Left hindlimb (tissue), 1 donor: ENCODE measurements around the gene MRPL11.

Experiments used
- DNase-seq: peaks from one replicate; pipeline ENCODE4 v3.0.0-alpha.2; 2018

The MRPL11 gene

DNA sequence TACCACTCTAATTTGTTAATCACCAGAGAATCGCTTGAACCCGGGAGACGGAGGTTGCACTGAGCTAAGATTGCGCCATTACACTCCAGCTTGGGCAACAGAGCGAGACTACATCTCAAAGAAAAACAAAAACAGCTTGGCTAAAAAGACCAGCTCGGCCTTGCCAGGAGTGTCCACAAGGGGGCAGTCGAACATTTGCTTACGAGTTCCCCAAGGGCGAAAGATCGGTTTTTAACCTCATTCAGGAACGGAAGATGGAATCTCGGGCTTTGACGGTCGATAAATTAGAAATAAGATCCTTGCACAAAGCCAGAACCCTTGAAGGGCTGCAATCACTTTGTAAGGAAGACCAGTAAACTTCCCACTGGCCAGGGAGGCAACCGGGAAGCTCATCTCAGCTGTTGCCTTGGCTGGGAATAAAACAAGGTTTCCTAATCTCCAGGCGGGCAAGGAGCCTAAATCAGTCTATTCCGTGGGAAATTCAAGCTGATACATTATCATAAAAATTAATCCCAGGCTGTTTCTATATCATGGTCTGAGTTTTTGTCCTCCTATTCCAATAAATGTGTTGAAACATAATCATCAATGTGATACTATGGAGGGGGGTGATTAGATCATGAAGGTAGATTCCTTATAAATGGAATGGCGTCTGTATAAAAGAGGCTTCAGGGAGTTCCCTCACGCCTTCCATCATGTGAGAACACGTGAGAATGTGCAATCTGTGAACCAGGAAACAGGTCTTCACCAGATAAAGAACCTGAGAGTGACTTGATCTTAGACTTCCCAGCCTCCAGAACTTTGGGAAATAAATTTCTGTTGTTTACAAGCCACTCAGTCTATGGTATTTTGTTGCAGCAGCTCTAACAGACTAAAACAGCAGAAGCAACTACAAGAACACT is 52.2 kb downstream of the MRPL11 start:
- DNase-seq = peak; percentile 74
